HG03196 (cell line): Measurements from ENCODE around the gene OMP.

Source experiments
- ATAC-seq: cut with Tn5 transposase; IDR thresholded peaks from one replicate; pipeline ENCODE4 v1.9.1; 2021; ENCODE audit not compliant: unreplicated experiment

OMP gene

DNA sequence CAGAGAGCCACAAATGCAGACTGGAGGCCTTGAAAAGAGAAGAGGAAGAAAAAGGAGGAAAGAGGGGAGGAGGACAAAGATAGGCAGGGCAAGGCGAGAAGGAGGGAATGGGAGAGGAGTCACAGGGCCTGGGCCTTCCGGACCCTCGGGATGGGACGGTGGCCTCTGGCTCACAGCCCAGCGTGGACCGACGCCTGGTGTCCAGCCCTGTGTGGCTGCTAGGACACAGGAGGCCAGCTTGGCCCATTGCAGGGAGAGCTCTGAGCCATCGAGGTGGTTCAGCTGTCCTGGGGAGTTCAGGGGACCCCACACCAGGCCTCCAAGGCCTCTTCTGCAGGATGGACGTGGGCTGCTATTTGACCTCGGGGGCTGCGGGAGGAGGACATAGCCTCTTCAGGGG, 34.8 kb downstream of the OMP start:
- ATAC-seq, result no peak

DNA sequence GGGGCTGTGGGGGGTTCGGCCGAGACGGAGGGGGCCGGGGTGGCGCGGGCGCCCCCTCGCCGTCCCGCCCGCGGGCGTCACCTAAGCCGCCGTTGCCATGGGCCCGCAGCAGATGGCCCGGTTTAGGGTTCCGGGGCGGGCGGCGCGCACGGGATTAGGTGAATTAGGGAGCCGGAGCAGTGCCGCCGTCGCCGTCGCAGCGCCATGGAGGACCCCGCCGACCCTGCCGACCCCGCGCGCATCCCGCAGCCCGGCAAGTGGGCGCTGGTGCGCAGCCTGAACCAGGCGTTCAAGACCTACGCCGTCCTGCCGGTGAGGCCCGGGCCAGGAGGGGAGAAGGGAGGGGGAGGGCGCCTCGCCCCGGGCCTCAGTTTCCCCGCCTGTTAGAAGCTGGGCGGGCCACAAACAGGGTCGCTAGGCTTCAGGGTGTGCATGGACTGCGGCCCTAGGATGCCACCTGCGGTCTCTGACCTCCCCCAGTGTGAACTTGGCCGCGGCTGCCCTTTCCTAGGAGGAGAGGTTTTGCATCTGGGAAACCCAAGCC, 35.5 kb downstream of the OMP start:
- no peak for ATAC-seq

DNA sequence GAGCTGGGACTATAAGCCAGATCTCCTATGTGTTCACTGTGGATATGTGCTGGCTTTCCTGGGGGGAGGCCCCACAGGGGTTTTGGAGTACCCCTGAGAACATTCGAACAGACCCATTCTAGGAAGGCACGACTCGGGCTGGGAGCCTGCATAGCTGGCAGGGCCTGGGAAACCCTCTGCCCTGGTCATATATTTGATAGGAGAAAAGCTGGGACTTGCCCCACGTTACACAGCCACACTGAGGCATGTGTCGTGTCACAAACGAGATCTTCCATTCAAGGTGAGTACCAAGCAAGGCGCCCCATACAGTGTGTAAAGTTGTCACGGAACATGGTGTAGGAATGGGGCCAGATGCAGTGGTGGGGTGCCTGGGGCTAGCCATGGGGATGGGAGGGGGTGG, 36.6 kb downstream of the OMP start:
- no peak for ATAC-seq

DNA sequence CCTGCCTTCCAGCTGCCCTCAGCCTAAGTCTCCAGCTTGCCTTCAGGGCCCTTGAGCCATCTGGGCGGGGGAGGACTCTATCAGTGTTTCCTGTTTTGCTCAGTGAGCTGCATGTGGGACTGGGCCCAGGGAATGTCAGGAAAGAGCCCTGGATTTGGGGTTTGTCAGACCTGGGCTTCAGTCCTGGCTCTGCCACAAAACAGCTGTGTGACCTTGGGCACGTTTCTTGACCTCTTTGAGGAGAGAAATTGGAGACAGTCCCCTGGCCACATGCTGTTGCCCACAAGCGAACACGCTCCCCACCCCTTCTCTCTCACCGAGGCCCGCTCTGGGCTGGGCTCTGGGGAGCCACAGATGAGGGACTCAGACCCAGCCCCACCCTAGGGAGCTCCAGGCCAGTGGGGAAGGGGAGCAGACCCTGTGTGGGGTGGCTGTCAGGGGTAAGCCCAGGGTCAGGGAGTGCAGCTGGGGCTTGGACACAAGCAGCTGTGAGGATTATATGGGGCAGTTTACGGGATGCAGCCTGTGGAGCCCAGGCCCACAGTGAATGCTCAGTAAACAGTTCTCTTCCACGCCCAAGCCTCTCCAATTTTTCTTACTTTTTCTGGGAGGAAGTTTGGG, 37.7 kb downstream of the OMP start:
- ATAC-seq, result no peak

DNA sequence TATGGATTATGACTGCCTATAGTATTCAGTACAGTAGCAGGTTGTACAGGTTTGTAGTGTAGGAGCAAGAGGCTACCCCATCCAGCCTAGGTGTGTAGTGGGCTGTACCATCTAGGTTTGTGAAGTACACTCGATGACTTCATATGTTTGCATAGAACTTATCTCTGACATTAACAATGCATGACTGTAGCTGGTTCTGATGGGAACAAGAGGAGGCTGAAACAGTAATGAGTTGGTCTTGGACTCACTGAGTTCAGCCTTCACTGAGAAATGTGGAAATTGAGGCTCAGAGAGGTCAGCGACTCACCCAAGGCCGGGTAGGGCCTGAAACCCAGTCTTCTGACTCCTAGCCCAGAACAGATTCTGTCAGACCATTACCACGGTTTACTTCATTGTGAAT, 38.4 kb downstream of the OMP start:
- no peak for ATAC-seq

DNA sequence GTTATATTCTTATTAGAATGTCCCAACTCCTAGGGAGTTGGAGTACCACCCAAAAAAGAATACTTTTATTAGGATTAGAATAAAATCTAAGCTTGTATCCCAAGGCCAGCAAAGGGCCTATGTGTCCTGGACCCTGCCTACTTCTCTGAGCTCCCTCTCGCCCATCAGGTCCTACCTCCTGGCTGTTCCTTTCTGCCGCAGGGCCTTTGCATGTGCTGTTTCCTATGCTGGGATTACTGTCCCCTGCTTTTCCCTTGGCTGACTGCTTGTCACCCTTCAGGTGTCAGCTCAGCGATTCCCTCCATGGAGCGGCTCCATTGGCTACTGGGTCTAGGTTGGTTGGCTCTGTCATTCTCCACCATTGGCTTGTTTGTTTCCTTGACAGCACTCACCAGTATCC, 38.8 kb downstream of the OMP start:
- no peak for ATAC-seq

DNA sequence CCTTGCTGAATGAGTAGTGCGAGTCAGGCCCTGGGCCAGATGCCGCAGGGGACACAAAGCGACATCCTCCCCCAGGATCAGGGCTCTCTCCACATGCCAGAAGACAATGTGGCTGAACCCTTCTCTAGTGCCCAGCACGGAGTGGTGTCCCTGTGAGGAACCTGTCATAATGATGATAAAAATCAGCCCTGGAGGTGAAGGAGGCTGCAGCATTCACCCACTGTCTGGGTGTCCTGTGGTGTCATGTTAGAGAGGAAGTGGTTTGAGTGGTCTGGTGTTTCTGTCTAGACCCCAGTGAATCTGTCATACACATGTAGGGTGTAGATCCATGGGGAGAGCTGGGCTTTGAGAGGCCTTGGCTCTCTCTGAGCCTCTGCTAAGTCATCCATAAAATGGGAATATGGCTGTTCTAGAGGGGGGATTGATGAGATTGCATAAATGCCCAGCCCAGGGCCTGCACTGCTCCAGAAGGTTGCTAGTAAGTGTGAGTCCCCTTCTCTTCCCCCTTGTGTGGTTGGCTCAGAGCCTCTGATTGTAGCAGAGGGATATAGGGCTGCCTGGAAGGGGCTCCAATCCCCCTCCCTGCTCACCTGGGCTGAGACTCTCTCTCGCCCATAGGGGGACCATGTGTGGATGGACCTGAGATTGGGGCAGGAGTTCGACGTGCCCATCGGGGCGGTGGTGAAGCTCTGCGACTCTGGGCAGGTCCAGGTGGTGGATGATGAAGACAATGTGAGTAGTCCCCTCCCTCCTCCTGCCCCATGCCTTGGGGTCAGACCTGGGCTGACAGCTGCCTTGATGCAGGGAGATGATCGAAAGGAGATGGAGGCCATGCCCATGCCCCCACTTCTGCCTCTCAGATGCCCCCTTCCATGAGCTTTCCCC, 39.7 kb downstream of the OMP start:
- no peak for ATAC-seq

DNA sequence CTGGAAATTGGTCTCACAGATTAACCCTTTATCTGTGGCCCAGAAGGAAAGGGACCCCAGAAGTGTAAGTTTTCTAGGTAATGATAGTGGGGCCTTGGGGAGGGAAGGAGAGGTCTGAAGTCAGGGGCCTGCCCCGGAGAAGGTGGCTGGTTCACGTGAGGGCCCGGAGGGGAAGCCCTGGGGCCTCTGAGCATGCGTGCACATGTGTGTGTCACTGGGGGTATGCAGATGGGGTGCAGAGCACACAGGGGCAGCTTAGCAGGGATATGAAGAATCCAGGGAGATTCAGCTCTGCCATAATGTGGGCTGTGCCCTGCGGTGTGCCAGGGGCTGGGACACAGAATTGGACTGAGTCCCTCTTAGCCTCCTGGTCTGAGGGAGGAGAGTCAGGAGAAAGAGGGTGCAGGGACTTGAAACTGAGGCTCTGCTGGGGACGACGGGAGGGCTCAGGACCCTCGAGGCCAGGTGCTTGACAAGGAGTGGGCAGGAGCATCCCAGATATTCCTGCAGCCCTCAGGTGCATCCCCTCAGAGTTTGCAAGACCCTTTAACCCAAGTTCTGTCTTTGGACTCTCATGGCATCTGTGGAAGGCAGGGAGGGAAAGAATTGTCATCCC, 40.9 kb downstream of the OMP start:
- no peak for ATAC-seq

DNA sequence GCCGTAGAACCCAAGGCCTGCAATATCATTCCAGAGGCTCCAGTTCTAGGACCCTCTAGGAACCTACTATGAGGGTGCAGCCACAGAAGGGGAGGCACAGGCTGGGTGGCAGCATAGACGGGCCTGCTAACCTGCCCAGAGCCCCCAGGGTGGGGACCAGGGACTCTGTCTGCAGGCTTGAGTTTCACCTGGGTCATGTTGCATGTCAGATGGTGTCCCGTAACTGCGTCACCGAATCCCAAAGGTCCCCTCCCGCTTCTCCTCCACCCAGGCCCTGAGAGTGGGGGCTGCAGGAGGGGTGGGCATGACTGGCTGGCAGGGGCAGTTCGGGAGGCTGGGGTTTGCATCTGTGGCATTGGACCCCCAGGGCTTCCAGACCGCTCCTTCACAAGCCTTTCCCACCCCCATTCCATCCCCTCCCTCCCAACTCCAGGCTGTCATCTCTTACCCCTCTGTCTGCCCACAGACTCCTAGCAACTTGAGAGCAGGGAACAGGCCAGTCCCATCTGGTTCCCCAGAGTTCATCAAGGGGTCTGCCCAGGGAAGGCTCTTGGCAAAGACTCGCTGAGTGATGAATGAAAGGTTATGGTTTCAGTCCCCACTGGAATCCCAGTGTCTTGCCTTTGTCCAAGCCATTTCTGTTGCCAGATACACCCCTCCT, 41.7 kb downstream of the OMP start:
- no peak for ATAC-seq

DNA sequence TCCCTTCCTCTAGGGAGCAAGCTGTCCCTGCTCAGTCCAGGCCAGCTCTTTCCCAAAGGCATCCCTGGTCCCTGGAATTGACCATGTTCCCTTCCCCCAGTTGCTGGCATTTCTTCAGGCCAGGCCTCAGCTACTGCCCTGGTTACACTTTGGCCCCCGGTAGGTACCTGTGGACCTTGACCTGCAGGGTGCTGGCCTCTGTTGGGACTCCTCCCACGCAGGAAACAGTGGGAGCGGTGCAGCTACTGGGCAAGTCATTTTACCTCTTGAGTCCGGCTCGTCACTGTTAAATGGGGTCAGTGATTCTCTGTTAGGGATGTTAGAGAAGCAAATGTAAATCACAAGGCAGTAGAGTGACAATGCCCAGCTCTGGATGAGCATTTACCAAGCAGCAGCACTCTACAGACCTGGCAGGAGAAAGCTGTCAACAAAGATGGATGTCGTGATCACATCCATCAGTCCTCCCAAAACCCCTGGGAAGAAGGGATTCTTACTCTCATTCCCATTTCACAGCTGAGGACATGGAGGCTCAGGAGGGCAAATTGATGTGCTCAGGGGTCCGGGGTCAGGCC, 42.3 kb downstream of the OMP start:
- no peak for ATAC-seq

DNA sequence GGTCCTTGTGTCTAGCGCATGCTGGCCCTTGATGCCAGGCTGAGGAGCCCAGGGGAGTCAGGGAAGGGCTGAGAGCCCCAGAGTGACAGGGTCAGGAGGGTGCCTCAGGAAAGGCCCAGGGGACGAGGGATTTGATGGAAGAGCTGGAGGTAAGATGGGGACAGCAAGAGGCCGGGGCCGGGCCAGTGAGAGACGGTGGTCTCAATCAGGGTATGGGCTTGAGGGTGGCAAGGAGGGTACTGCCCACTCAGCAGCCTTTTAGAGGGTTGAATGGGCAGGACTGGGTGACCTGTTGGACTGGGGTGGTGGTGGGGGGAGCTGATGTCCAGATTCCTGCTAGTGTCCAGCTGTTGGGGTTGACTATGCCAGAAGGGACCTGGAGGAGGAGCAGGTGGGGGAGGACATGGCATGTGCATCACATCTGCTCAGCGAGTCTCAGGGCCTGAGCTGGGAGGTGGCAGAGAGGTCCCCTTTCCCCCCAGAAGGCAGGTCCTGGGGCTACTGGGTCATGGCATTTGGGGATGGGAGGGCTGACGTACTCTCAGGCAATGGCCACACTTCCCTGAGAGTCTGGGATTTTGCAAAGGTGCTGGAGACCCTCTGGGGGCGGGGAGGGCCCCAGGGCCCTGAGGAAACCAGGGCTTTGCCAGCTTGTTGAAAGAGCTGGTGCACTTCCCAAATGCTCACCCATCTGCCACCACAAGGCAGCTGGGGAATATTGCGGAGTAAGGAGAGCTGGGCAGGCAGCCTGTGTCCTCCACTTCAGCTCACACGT, 43.8 kb downstream of the OMP start:
- ATAC-seq, result no peak

DNA sequence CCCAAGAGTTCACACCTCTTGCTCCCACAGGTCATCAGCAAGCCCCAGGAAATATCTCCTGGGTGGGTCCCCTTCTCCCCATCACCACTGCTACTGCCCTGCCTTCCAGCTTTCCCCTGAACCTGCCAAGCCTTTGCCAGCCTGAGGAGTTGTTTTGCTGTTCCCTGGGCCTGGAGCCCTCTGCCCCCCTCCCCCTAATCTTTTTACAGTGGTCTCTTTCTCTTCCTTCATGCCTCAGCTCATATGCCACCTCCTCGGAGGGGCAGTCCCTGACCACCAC, 44.3 kb downstream of the OMP start:
- ATAC-seq, result no peak

DNA sequence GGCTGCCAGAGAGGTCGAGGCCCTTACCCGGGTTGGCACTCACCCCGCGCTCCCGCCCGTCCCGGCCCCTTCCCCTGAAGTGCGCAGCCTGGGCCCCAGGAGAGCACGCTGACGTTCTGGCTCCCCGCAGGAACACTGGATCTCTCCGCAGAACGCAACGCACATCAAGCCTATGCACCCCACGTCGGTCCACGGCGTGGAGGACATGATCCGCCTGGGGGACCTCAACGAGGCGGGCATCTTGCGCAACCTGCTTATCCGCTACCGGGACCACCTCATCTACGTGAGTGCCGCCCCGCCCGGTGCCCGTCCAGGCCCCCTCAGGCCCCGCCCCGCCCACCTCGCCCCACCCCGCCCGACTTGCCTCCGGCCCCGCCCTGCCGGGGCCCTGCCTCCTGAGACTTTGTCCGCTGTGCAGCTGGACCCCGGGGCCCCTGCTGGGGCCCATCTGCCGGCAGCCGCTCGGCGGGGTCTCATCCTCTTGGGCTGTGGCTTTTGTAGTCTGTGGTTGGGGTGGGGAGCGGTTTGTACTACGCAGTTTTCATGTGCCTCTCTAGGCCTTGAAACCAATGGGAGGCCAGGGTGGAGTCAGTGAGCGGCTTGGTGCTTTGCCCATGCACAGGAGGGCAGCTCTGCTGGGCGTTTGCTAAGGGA, 45.2 kb downstream of the OMP start:
- no peak for ATAC-seq

DNA sequence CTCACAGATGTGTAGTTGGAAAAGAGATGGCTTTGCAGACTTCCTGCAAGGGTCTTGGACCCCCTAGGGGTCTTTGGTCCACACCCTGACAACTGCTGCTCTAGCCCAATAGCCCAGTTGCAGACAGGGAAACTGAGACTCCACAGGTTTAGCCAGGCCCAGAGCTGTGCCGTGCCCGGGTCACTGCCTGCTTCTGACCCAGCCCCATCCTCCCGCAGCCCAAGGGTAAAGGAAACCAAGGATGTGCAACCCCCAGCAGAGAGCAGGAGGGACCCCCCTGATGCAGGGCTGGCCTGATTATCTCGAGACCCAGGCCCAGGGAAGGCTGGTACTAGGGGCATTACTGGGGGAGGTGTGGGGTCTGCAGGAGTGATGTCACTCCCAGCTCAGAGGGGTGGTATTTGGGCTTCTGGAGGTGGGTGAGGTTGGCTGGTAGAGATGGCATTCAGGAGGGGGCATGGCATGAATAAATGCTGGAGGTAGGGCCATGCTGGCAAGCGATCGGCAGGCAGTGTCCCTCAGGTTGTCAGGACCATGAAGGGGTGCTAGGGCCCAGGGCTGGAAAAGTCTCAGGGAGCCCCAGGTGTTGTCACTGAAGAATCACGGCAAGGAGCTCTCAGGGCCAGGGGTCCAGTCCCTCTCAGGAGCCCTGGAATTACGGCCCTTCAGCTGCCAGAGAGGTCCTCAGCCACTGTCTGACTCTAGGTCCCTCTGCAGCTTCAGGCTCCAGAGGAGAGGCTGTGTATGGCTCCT, 46.5 kb downstream of the OMP start:
- no peak for ATAC-seq

DNA sequence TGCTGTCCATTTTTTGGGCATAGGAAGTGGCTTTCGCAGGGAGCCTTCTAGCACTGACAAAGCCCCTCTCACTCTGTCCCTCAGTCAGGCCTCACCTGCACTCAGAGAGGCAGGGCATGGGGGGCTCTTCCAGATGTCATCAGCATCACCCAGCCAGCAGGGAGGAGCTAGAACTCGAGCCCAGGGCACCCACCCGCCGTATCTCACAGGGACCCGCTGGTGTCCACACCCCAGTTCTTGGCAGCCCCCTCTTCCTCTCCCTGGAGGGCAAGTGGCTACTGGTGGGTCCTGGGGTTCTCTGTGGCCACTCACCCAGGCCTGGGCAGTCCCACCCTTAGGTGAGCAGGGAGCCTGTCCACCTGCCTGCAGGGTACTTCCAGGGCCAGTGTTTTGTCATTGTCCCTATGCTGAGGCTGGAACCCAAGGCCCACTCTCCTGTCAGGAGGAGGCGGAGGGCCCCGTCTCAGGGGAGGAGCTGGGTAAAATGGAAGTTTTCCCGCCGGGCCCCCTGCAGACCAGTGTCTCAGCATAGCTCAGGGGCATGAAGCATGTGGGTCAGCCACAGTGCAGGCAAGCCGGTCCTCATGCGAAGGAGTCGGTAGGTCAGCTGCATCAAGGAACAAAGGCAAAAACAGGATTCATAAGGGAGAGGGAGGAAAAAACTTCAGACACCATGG, 47.2 kb downstream of the OMP start:
- no peak for ATAC-seq

DNA sequence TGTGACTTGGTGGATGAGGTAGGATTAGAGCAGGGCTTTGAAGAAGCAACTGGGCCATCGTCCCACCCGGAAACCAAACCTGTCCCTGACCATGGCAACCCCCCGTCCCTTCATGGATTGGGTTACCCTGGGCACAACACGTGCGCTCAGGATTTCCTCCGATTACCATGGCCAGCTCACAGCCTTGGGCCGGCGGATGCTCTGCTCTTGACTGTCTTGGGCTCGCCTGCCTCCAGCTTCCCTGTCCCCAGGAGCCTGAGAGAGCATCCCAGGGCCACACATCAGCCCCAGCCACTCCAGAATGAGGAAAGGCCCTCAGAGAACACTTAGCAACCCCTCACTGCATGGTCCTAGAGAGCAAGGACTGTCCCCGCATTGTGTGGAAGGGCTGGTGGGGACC, 48.2 kb downstream of the OMP start:
- ATAC-seq, result no peak

DNA sequence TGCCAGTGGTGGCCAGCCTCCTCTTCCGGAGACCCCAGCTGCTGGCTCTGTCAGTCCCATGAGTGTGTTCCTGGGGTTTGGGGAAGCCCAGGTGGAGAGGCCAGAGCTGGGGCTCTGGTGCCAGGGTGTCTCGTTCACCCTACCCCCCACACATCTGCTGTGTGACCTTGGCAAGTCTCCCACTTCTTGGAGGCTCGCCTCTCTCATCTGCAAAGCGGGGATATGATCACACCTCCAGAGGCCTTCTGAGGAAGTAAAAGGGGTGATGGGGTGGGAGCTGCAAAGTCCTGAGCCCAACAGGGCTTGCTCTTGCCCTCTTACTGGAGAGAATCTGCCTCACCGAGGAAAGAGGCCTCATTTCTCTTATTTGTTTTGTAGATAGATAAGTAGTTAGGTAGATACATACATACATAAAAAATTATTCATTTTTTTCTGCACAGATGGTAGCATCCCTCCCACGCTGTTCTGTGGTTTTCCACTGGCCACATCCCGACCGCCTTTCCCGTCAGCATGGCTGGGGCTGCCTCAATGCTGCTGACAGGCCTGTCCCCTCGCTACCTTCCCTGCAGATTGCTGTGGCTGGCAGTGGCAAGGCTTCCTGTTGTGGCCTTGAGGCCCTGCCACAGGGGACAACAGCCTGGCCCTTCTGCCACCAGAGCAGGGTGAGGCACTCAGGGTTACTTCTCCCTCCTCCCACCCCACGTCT, 49.3 kb downstream of the OMP start:
- ATAC-seq, result no peak

DNA sequence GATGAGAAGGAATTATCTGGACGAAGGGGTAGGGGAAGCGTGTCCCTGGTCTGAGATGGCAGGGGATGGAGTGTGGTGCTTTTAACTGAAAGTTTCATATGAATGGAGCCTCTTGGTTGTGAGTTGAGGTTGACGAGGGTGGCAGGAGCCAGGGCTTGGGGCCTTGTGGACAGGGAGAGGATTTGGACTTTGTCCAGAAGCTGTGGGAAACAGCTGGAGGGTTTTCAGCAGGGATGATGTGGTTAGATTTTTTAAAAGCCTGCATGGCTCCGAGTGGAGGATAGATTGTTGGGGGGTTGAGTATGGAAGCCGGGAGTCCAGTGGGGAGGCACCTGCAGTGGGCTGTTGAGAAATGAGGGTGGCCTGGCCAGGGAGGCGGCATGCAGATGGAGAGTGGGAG, 50.2 kb downstream of the OMP start:
- ATAC-seq, result no peak
